CD4-positive, alpha-beta memory T cell (primary cell): Measurements from ENCODE around the gene LGI1. TPM values are rescaled to one million over a fixed set of nuclear protein-coding genes. Genes with fewer than 3 reads are reported as not detected.

Experiments used
- CTCF ChIA-PET: fragments of 350-600 bp; sonication (Branson Sonifier 250); formaldehyde crosslinking; loops from one replicate; lab custom pipeline; 2021; ENCODE audit warnings: inconsistent platforms; ENCODE audit not compliant: partially characterized antibody; lab: Charles Lee
- POLR2A ChIA-PET: fragments of 350-600 bp; sonication (Branson Sonifier 250); formaldehyde crosslinking; loops from one replicate; lab custom pipeline; 2021; ENCODE audit not compliant: partially characterized antibody; lab: Charles Lee
- DNase-seq, 5 donors: peaks; one replicate each; pipeline versions ENCODE4 v3.0.0 to v3.0.0-alpha.2; 2020 to 2022; ENCODE audit warnings: mixed read lengths in 1 of 5
- H3K27ac ChIP-seq: one replicate; pipeline ENCODE4 v1.7.0; 2013; ENCODE audit warnings: low read depth, low read length
- H3K27me3 ChIP-seq: 2 replicates; pipeline ENCODE4 v1.7.0; 2013; ENCODE audit warnings: mild to moderate bottlenecking, low read length, moderate library complexity; ENCODE audit not compliant: insufficient read depth
- H3K36me3 ChIP-seq: 2 replicates; pipeline ENCODE4 v1.7.0; 2013; ENCODE audit warnings: mild to moderate bottlenecking, low read length, moderate library complexity; ENCODE audit not compliant: insufficient read depth
- H3K4me1 ChIP-seq: 2 replicates; pipeline ENCODE4 v1.7.0; 2013; ENCODE audit warnings: mild to moderate bottlenecking, low read length, moderate library complexity; ENCODE audit not compliant: insufficient read depth
- H3K4me3 ChIP-seq, 2 donors: one replicate each; pipeline ENCODE4 v1.7.0; 2013; ENCODE audit warnings: low read length in 2 of 2, mild to moderate bottlenecking in 1 of 2
- H3K9me3 ChIP-seq, 2 donors: one replicate each; pipeline ENCODE4 v1.7.0; 2013; ENCODE audit warnings: low read length in 2 of 2, control low read depth in 1 of 2; ENCODE audit not compliant: control insufficient read depth in 1 of 2
- H3K27ac Mint-ChIP-seq, 7 donors: one replicate each; pipeline ENCODE4 v1.8.0; 2020 to 2021; ENCODE audit warnings: mixed read lengths in 7 of 7, mild to moderate bottlenecking in 6 of 7, inconsistent platforms in 3 of 7, moderate library complexity in 3 of 7
- H3K27me3 Mint-ChIP-seq, 2 donors: one replicate each; pipeline ENCODE4 v1.8.0; 2020 to 2021; ENCODE audit warnings: mixed read lengths in 2 of 2
- H3K36me3 Mint-ChIP-seq, 2 donors: one replicate each; pipeline ENCODE4 v1.8.0; 2020 to 2021; ENCODE audit warnings: mixed read lengths in 2 of 2, inconsistent platforms in 1 of 2, mild to moderate bottlenecking in 1 of 2
- H3K4me1 Mint-ChIP-seq, 4 donors: one replicate each; pipeline ENCODE4 v1.8.0; 2020 to 2021; ENCODE audit warnings: mixed read lengths in 4 of 4, mild to moderate bottlenecking in 1 of 4
- H3K4me3 Mint-ChIP-seq, 8 donors: one replicate each; pipeline ENCODE4 v1.8.0; 2020 to 2021; ENCODE audit warnings: mixed read lengths in 8 of 8, mild to moderate bottlenecking in 7 of 8, moderate library complexity in 6 of 8, inconsistent platforms in 3 of 8
- H3K9me3 Mint-ChIP-seq, 8 donors: one replicate each; pipeline ENCODE4 v1.8.0; 2020 to 2021; ENCODE audit warnings: mixed read lengths in 8 of 8, mild to moderate bottlenecking in 5 of 8, inconsistent platforms in 3 of 8, moderate library complexity in 1 of 8
- intact Hi-C: fragments of 100-400 bp; cut with micrococcal nuclease; formaldehyde crosslinking; loops from one replicate; pipeline ENCODE4 v1.15.1; 2023
- polyA plus RNA-seq, 2 donors: library from polyadenylated mRNA; unstranded; fragments of 300-500 nt; fragmentation: Illumina TruSeq; gene quantifications; one replicate each; pipeline ENCODE4 v1.2.3, GENCODE V29; 2021
- total RNA-seq, 2 experiments: library from RNA; stranded (reverse); gene quantifications; one replicate each; pipeline ENCODE4 v1.2.3, GENCODE V29; 2021

LGI1 gene
- total and polyA plus RNA-seq, 4 experiments from 2014 or later: not detected

- H3K36me3 ChIP-seq: no peaks in the 10 kb centered on the region
- Mint-ChIP-seq H3K27ac (no peak overlapping the region), H3K9me3 (no peaks in the 10 kb centered on the region), H3K4me1 (no peaks in the 10 kb centered on the region), H3K4me3 (no peak overlapping the region), H3K36me3 (no peaks in the 10 kb centered on the region), H3K27me3 (peaks cover 3 to 22% of the 10 kb centered on the region in 2 donors)
- POLR2A ChIA-PET: no interaction called here
- no peak overlapping the region for H3K27ac ChIP-seq
- intact Hi-C loops: no loop called here
- DNase-seq: no peak
- H3K27me3 ChIP-seq: no peaks in the 10 kb centered on the region
- CTCF ChIA-PET: no interaction called here
- H3K9me3 ChIP-seq: no peaks in the 10 kb centered on the region
- H3K4me3 ChIP-seq: no peak overlapping the region
- no peaks in the 10 kb centered on the region for H3K4me1 ChIP-seq
Observed at GRCh38 chr10:93777092-93777491, 19.4 kb downstream of the LGI1 start.

GRCh38 chr10:93784059-93784458 lies 26.3 kb downstream of the LGI1 start:
- no peaks in the 10 kb centered on the region for H3K4me1 Mint-ChIP-seq

GRCh38 chr10:93788413-93789208 lies 30.9 kb downstream of the LGI1 start:
- Mint-ChIP-seq H3K9me3 (peaks cover 0 to 4% (median 0%) of the 10 kb centered on the region in 8 donors), H3K4me3 (no peak overlapping the region), H3K27me3 (peaks cover 9 to 15% of the 10 kb centered on the region in 2 donors), H3K36me3 (no peaks in the 10 kb centered on the region), H3K4me1 (no peaks in the 10 kb centered on the region), H3K27ac (no peak overlapping the region)
- intact Hi-C loops: no loop called here
- Histone ChIP-seq H3K27me3 (no peaks in the 10 kb centered on the region), H3K9me3 (no peaks in the 10 kb centered on the region), H3K36me3 (no peaks in the 10 kb centered on the region), H3K27ac (no peak overlapping the region), H3K4me3 (no peak overlapping the region), H3K4me1 (no peaks in the 10 kb centered on the region)
- ChIA-PET CTCF (no interaction called here), POLR2A (no interaction called here)
- no peak for DNase-seq

More at GRCh38 chr10:93784059-93784458, 26.3 kb downstream of the LGI1 start:
- no peaks in the 10 kb centered on the region for H3K36me3 ChIP-seq
- Mint-ChIP-seq H3K27ac (no peak overlapping the region), H3K36me3 (no peaks in the 10 kb centered on the region), H3K9me3 (peaks cover 0 to 2% (median 0%) of the 10 kb centered on the region in 8 donors), H3K4me3 (no peak overlapping the region), H3K27me3 (peaks cover 4 to 6% of the 10 kb centered on the region in 2 donors)
- ChIA-PET CTCF (no interaction called here), POLR2A (no interaction called here)
- no peaks in the 10 kb centered on the region for H3K4me1 ChIP-seq
- H3K9me3 ChIP-seq: no peaks in the 10 kb centered on the region
- no peak overlapping the region for H3K4me3 ChIP-seq
- intact Hi-C loops: no loop called here
- H3K27me3 ChIP-seq: no peaks in the 10 kb centered on the region
- no peak for DNase-seq
- H3K27ac ChIP-seq: no peak overlapping the region

- DNase-seq: no peak
- H3K4me1 ChIP-seq: no peaks in the 10 kb centered on the region
- no peaks in the 10 kb centered on the region for H3K9me3 ChIP-seq
- no peaks in the 10 kb centered on the region for H3K4me1 Mint-ChIP-seq
- H3K36me3 Mint-ChIP-seq: no peaks in the 10 kb centered on the region
- no peak overlapping the region for H3K4me3 Mint-ChIP-seq
- CTCF ChIA-PET: no interaction called here
- H3K36me3 ChIP-seq: no peaks in the 10 kb centered on the region
- intact Hi-C loops: no loop called here
- H3K27ac Mint-ChIP-seq: no peak overlapping the region
- peaks cover 0 to 4% (median 0%) of the 10 kb centered on the region in 8 donors for H3K9me3 Mint-ChIP-seq
- H3K4me3 ChIP-seq: no peak overlapping the region
- POLR2A ChIA-PET: no interaction called here
- H3K27me3 ChIP-seq: no peaks in the 10 kb centered on the region
- no peak overlapping the region for H3K27ac ChIP-seq
- peaks cover 10 to 18% of the 10 kb centered on the region in 2 donors for H3K27me3 Mint-ChIP-seq
Observed at GRCh38 chr10:93790439-93790838, 32.7 kb downstream of the LGI1 start.

- Histone ChIP-seq H3K36me3 (no peaks in the 10 kb centered on the region), H3K4me1 (no peaks in the 10 kb centered on the region), H3K27ac (no peak overlapping the region), H3K9me3 (no peaks in the 10 kb centered on the region), H3K4me3 (no peak overlapping the region), H3K27me3 (no peaks in the 10 kb centered on the region)
- POLR2A ChIA-PET: no interaction called here
- Mint-ChIP-seq H3K27ac (no peak overlapping the region), H3K27me3 (peaks cover 11 to 26% of the 10 kb centered on the region in 2 donors), H3K9me3 (no peaks in the 10 kb centered on the region), H3K4me1 (no peaks in the 10 kb centered on the region), H3K4me3 (no peak overlapping the region), H3K36me3 (no peaks in the 10 kb centered on the region)
- intact Hi-C loops: no loop called here
- DNase-seq: no peak
- CTCF ChIA-PET: interaction anchor here (1.2 kb wide), 1 partner anchor 9 kb away, joined by 3 read pairs; no protein-coding TSS in a partner anchor
Observed at GRCh38 chr10:93796167-93796566, 38.4 kb downstream of the LGI1 start.

- intact Hi-C loops: no loop called here
- Histone ChIP-seq H3K27me3 (no peaks in the 10 kb centered on the region), H3K4me3 (no peak overlapping the region), H3K36me3 (no peaks in the 10 kb centered on the region), H3K9me3 (no peaks in the 10 kb centered on the region), H3K4me1 (no peaks in the 10 kb centered on the region), H3K27ac (no peak overlapping the region)
- H3K9me3 Mint-ChIP-seq: peaks cover 0 to 2% (median 0%) of the 10 kb centered on the region in 8 donors
- H3K4me3 Mint-ChIP-seq: no peak overlapping the region
- ChIA-PET CTCF (no interaction called here), POLR2A (no interaction called here)
- no peak overlapping the region for H3K27ac Mint-ChIP-seq
- H3K27me3 Mint-ChIP-seq: peaks cover 17 to 30% of the 10 kb centered on the region in 2 donors
- no peak for DNase-seq
- H3K36me3 Mint-ChIP-seq: no peaks in the 10 kb centered on the region
- no peaks in the 10 kb centered on the region for H3K4me1 Mint-ChIP-seq
Observed at GRCh38 chr10:93797825-93798224, 40.1 kb downstream of the LGI1 start.

- H3K4me1 ChIP-seq: no peaks in the 10 kb centered on the region
- H3K36me3 ChIP-seq: no peaks in the 10 kb centered on the region
- Mint-ChIP-seq H3K4me1 (no peaks in the 10 kb centered on the region), H3K4me3 (no peak overlapping the region), H3K27ac (no peak overlapping the region), H3K36me3 (no peaks in the 10 kb centered on the region), H3K27me3 (peaks cover 22 to 37% of the 10 kb centered on the region in 2 donors), H3K9me3 (peaks cover 0 to 2% (median 0%) of the 10 kb centered on the region in 8 donors)
- CTCF ChIA-PET: no interaction called here
- no peaks in the 10 kb centered on the region for H3K9me3 ChIP-seq
- H3K27ac ChIP-seq: no peak overlapping the region
- POLR2A ChIA-PET: no interaction called here
- no peak for DNase-seq
- intact Hi-C loops: no loop called here
- H3K27me3 ChIP-seq: no peaks in the 10 kb centered on the region
- no peak overlapping the region for H3K4me3 ChIP-seq
Observed at GRCh38 chr10:93799155-93799708, 41.5 kb downstream of the LGI1 start.
